DOHH2 (cell line): ENCODE data around the gene ADAR.

Source experiments
- CTCF ChIP-seq: fragments of 200-600 bp; sonication (generic); IDR thresholded peaks from one replicate; pipeline ENCODE4 v1.5.1; 2014; ENCODE audit warnings: antibody characterized with exemption, mild to moderate bottlenecking, low read depth, low read length; ENCODE audit not compliant: poor library complexity, severe bottlenecking
- EZH2phosphoT487 ChIP-seq: fragments of 200-600 bp; sonication (generic); IDR thresholded peaks from 2 replicates; pipeline ENCODE4 v1.6.1; 2017; ENCODE audit warnings: borderline replicate concordance, mild to moderate bottlenecking, antibody characterized with exemption, low read length, moderate library complexity, mixed read lengths

DNA sequence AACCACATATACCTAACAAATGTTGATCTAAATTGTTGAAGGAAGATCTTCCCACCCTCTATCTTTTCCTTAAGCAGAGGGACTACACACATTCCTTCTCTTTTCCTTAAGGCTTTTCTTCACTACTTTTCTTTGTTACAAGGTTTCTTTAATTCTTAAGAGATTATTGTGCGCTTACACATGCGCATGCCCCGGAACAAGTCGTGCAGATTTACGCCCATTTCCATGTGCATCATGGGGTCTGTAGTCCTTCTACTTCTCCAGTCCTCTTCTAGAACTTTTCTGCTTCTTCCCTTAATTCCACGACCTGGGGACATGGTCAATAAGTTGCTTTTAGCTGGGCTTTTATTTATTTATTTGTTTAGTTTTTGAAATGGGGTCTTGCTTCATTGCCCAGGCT, 42.1 kb downstream of the ADAR start:
- no peak for TF ChIP-seq CTCF
- no peak for TF ChIP-seq EZH2phosphoT487
